DND-41 (cell line): ENCODE measurements around the gene SNORC.
"Not testable (repeated sequence)": the region's sequence is repeated elsewhere in the genome, so short reads cannot be mapped to it uniquely, and the experiment has no call there.

ENCODE experiments used
- EZH2 ChIP-seq: IDR thresholded peaks from 3 replicates; pipeline ENCODE4 v1.6.1; 2012; ENCODE audit warnings: borderline replicate concordance, low read depth, mild to moderate bottlenecking, moderate library complexity, low read length, inconsistent platforms; ENCODE audit not compliant: severe bottlenecking
- TF ChIP-seq, protein P1 (sequence below): IDR thresholded peaks from 2 replicates; pipeline ENCODE4 v1.5.1; 2012; ENCODE audit warnings: borderline replicate concordance, low read length, moderate library complexity, mild to moderate bottlenecking; ENCODE audit not compliant: poor library complexity, severe bottlenecking; ENCODE audit errors: extremely low read depth

DNA sequence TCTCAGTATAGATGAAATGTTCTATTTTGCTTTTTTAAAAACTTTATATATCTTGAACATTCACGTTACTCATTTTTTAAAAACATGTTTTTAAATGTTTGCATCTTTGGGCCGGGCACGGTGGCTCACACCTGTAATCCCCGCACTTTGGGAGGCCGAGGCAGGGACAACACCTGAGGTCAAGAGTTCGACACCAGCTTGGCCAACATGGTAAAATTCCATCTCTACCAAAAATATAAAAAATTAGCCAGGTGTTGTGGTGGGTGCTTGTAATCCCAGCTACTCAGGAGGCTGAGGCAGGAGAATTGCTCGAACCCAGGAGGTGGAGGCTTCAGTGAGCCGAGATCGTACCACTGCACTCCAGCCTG is 37.6 kb downstream of the SNORC start:
- TF ChIP-seq, protein P1, sequence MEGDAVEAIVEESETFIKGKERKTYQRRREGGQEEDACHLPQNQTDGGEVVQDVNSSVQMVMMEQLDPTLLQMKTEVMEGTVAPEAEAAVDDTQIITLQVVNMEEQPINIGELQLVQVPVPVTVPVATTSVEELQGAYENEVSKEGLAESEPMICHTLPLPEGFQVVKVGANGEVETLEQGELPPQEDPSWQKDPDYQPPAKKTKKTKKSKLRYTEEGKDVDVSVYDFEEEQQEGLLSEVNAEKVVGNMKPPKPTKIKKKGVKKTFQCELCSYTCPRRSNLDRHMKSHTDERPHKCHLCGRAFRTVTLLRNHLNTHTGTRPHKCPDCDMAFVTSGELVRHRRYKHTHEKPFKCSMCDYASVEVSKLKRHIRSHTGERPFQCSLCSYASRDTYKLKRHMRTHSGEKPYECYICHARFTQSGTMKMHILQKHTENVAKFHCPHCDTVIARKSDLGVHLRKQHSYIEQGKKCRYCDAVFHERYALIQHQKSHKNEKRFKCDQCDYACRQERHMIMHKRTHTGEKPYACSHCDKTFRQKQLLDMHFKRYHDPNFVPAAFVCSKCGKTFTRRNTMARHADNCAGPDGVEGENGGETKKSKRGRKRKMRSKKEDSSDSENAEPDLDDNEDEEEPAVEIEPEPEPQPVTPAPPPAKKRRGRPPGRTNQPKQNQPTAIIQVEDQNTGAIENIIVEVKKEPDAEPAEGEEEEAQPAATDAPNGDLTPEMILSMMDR = not testable (repeated sequence)
- not testable (repeated sequence) for TF ChIP-seq EZH2
